ENCODE data around the gene BPIFB3.

DNA sequence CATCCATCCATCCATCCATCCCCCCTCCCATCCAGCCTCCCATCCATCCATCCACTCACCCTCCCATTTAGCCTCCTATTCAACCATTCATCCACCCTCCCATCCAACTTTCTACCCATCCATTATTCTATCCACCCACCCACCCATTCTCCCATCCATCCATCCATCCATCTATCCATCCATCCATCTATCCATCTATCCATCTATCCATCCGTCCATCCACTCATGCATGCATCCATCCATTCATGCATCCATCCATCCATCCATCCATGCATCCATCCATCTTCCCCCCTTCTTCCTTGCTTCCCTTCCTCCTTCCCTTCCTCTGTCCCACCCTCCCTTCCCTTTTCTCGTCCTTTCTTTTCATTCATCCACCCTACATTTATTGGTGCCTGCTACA is 21.0 kb downstream of the BPIFB3 start:
- TF ChIP-seq, protein P1, sequence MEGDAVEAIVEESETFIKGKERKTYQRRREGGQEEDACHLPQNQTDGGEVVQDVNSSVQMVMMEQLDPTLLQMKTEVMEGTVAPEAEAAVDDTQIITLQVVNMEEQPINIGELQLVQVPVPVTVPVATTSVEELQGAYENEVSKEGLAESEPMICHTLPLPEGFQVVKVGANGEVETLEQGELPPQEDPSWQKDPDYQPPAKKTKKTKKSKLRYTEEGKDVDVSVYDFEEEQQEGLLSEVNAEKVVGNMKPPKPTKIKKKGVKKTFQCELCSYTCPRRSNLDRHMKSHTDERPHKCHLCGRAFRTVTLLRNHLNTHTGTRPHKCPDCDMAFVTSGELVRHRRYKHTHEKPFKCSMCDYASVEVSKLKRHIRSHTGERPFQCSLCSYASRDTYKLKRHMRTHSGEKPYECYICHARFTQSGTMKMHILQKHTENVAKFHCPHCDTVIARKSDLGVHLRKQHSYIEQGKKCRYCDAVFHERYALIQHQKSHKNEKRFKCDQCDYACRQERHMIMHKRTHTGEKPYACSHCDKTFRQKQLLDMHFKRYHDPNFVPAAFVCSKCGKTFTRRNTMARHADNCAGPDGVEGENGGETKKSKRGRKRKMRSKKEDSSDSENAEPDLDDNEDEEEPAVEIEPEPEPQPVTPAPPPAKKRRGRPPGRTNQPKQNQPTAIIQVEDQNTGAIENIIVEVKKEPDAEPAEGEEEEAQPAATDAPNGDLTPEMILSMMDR (tag by site-specific recombination; IDR thresholded peaks at IDR 0.05) = no peak
- TF ChIP-seq ZNF121 (tag by site-specific recombination; IDR thresholded peaks at IDR 0.05) = no peak
- TF ChIP-seq ZNF175 (tag by site-specific recombination; IDR thresholded peaks at IDR 0.05) = no peak
- TF ChIP-seq HOXA7 (CRISPR knock-in tag; IDR thresholded peaks at IDR 0.05; ENCODE audit: borderline replicate concordance) = no peak
- TF ChIP-seq ZNF169 (tag by site-specific recombination; IDR thresholded peaks at IDR 0.05) = no peak
- TF ChIP-seq ZNF354C (tag by site-specific recombination; IDR thresholded peaks at IDR 0.05; ENCODE audit: borderline replicate concordance, low read depth) = no peak
- no peak for TF ChIP-seq KLF9 (tag by site-specific recombination; IDR thresholded peaks at IDR 0.05; ENCODE audit: low read depth)
- TF ChIP-seq, protein P2, sequence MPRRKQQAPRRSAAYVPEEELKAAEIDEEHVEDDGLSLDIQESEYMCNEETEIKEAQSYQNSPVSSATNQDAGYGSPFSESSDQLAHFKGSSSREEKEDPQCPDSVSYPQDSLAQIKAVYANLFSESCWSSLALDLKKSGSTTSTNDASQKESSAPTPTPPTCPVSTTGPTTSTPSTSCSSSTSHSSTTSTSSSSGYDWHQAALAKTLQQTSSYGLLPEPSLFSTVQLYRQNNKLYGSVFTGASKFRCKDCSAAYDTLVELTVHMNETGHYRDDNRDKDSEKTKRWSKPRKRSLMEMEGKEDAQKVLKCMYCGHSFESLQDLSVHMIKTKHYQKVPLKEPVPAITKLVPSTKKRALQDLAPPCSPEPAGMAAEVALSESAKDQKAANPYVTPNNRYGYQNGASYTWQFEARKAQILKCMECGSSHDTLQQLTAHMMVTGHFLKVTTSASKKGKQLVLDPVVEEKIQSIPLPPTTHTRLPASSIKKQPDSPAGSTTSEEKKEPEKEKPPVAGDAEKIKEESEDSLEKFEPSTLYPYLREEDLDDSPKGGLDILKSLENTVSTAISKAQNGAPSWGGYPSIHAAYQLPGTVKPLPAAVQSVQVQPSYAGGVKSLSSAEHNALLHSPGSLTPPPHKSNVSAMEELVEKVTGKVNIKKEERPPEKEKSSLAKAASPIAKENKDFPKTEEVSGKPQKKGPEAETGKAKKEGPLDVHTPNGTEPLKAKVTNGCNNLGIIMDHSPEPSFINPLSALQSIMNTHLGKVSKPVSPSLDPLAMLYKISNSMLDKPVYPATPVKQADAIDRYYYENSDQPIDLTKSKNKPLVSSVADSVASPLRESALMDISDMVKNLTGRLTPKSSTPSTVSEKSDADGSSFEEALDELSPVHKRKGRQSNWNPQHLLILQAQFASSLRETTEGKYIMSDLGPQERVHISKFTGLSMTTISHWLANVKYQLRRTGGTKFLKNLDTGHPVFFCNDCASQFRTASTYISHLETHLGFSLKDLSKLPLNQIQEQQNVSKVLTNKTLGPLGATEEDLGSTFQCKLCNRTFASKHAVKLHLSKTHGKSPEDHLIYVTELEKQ (tag by site-specific recombination; IDR thresholded peaks at IDR 0.05; ENCODE audit: borderline replicate concordance) = no peak
- no peak for TF ChIP-seq ZNF274 (IDR thresholded peaks at IDR 0.05; ENCODE audit: low read length)
- no peak for TF ChIP-seq ZNF274 (tag by site-specific recombination; IDR thresholded peaks at IDR 0.05; ENCODE audit: borderline replicate concordance)
- TF ChIP-seq GLI2 (tag by site-specific recombination; IDR thresholded peaks at IDR 0.05; ENCODE audit: borderline replicate concordance, low read depth) = no peak
- TF ChIP-seq, protein P3, sequence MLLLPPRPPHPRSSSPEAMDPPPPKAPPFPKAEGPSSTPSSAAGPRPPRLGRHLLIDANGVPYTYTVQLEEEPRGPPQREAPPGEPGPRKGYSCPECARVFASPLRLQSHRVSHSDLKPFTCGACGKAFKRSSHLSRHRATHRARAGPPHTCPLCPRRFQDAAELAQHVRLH (tag by site-specific recombination; IDR thresholded peaks at IDR 0.05) = no peak
- TF ChIP-seq KLF1 (tag by site-specific recombination; IDR thresholded peaks at IDR 0.05) = no peak

Measured in HEK293 (cell line).